ENCODE results near the gene ZRANB2. TPM values are rescaled to one million over a fixed set of nuclear protein-coding genes. Genes with fewer than 3 reads are reported as not detected.

The ZRANB2 gene
- total and polyA plus RNA-seq, 2 donors (not counting 1 experiment from before 2014, with no cell fraction given) = 46.9 to 160 TPM

- Mint-ChIP-seq H3K4me1 (peaks cover 17% of the 10 kb centered on the region), H3K4me3 (peak within 1 kb of the TSS; percentile 86), H3K9me3 (ENCODE audit: insufficient read depth) (no peaks in the 10 kb centered on the region), H3K27me3 (peaks cover 46% of the 10 kb centered on the region), H3K27ac (no peak within 1 kb of the TSS)
- TF ChIP-seq, protein P1, sequence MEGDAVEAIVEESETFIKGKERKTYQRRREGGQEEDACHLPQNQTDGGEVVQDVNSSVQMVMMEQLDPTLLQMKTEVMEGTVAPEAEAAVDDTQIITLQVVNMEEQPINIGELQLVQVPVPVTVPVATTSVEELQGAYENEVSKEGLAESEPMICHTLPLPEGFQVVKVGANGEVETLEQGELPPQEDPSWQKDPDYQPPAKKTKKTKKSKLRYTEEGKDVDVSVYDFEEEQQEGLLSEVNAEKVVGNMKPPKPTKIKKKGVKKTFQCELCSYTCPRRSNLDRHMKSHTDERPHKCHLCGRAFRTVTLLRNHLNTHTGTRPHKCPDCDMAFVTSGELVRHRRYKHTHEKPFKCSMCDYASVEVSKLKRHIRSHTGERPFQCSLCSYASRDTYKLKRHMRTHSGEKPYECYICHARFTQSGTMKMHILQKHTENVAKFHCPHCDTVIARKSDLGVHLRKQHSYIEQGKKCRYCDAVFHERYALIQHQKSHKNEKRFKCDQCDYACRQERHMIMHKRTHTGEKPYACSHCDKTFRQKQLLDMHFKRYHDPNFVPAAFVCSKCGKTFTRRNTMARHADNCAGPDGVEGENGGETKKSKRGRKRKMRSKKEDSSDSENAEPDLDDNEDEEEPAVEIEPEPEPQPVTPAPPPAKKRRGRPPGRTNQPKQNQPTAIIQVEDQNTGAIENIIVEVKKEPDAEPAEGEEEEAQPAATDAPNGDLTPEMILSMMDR (IDR thresholded peaks at IDR 0.05) = no peak
- TF ChIP-seq EZH2 (IDR thresholded peaks at IDR 0.05; ENCODE audit: borderline replicate concordance, insufficient read depth, low read depth, low read length, poor library complexity, severe bottlenecking) = no peak
- H3K9ac ChIP-seq (ENCODE audit: low read length) = peak within 1 kb of the TSS; percentile 62
- H3K27ac ChIP-seq (ENCODE audit: low read length in 2 of 2) = no peak within 1 kb of the TSS
- ChIA-PET POLR2A (interaction anchor here (0.5 kb wide), 1 partner anchor 20 kb away, joined by 5 read pairs; no protein-coding TSS in a partner anchor), CTCF (no interaction called here)
- H4K20me1 ChIP-seq (ENCODE audit: control insufficient read depth, insufficient read depth, low read length, poor library complexity, severe bottlenecking) = no peaks in the 10 kb centered on the region
- no peaks in the 10 kb centered on the region for H3K36me3 ChIP-seq (replicated peaks in 1 of 2; ENCODE audit: control extremely low read depth in 1 of 2, control insufficient read depth in 1 of 2, extremely low read depth in 1 of 2, insufficient read depth in 2 of 2, low read length in 1 of 2)
- peak; percentile 46 for DNase-seq
- H3K4me2 ChIP-seq (replicated peaks; ENCODE audit: low read depth, low read length, poor library complexity, severe bottlenecking) = peak within 1 kb of the TSS; percentile 91
- H3K79me2 ChIP-seq (ENCODE audit: control insufficient read depth, insufficient read depth, low read length) = no peaks in the 10 kb centered on the region
- 4% methylated on average over 50 of the region's 56 CpGs for WGBS (ENCODE audit: insufficient coverage)
- H3K27me3 ChIP-seq (replicated peaks in 1 of 4; ENCODE audit: control extremely low read depth in 1 of 4, control insufficient read depth in 3 of 4, insufficient read depth in 4 of 4, low read length in 3 of 4) = peaks cover 0 to 35% (median 30%) of the 10 kb centered on the region in 4 experiments
- ATAC-seq (ENCODE audit: low read depth) = peak; percentile 47
- intact Hi-C loops (cut with micrococcal nuclease) = loop anchor here (5.0 kb wide), 1 partner anchor 34 kb away; the partner anchor contains the start of gene ZRANB2
- H3K9me3 ChIP-seq (ENCODE audit: control extremely low read depth in 1 of 3, control insufficient read depth in 2 of 3, insufficient read depth in 1 of 3, low read length in 2 of 3) = peaks cover 0 to 11% (median 0%) of the 10 kb centered on the region in 3 donors
- peak within 1 kb of the TSS; percentile 81 for H2AFZ ChIP-seq (ENCODE audit: insufficient read depth, low read depth, low read length, poor library complexity, severe bottlenecking)
- peaks cover 17 to 21% of the 10 kb centered on the region in 2 donors for H3K4me1 ChIP-seq (ENCODE audit: control insufficient read depth in 2 of 2, insufficient read depth in 2 of 2, low read length in 2 of 2)
- H3K4me3 ChIP-seq (ENCODE audit: control extremely low read depth in 1 of 5, extremely low read depth in 1 of 5, insufficient read depth in 1 of 5, low read depth in 2 of 5, low read length in 4 of 5) = peak within 1 kb of the TSS in 4 of 5 experiments; percentile 29 to 64 (median 48)
These were observed 32.9 kb downstream of the ZRANB2 start, which contains the start of gene PTGER3 for GRCh38 chr1:71047635-71048607. TSS of gene PTGER3 (minus strand) at chr1:71047816. CDS start at chr1:71047577, 239 bp downstream.

Measured in B cell (primary cell).